ENCODE measurements around the gene HSP90AB1. TPM values are rescaled to one million over a fixed set of nuclear protein-coding genes. Genes with fewer than 3 reads are reported as not detected.

Gene HSP90AB1
- total and polyA plus RNA-seq, 9 of the 15 experiments (the other 6 are each of a cell fraction or from before 2014, with no cell fraction given), result 1,780 to 3,358 (median 2,262) TPM

- TF ChIP-seq HNRNPLL (IDR thresholded peaks at IDR 0.05; ENCODE audit: low read depth, low read length, poor library complexity, severe bottlenecking) (peak; percentile 56), NR3C1 (CRISPR knock-in tag; IDR thresholded peaks at IDR 0.05) (0 out of 2 replicates have a peak, but pooled peaks have one; percentile 17), ZNF140 (CRISPR knock-in tag; IDR thresholded peaks at IDR 0.05) (no peak), MAFF (IDR thresholded peaks at IDR 0.05; ENCODE audit: low read length) (no peak), NFIC (IDR thresholded peaks at IDR 0.05) (peak; percentile 82), ZNF76 (CRISPR knock-in tag; IDR thresholded peaks at IDR 0.05; ENCODE audit: borderline replicate concordance) (no peak), SMAD4 (CRISPR knock-in tag; conservative IDR thresholded peaks at IDR 0.05) (no peak), ZNF445 (CRISPR knock-in tag; IDR thresholded peaks at IDR 0.05; ENCODE audit: low read depth) (0 out of 2 replicates have a peak, but pooled peaks have one; percentile 33), TFAP4 (CRISPR knock-in tag; IDR thresholded peaks at IDR 0.05; ENCODE audit: borderline replicate concordance) (no peak; the same call in 1 of the 2 replicates), CHD4 (IDR thresholded peaks at IDR 0.05; ENCODE audit: insufficient read depth, insufficient replicate concordance, low read depth, low read length, poor library complexity, severe bottlenecking) (no peak), OTX1 (CRISPR knock-in tag; IDR thresholded peaks at IDR 0.05) (peak; percentile 96), POLR2G (IDR thresholded peaks at IDR 0.05; ENCODE audit: low read depth, low read length) (peak; percentile 91), FOXP1 (CRISPR knock-in tag; IDR thresholded peaks at IDR 0.05) (peak; percentile 61; the same call in 1 of the 2 replicates), BACH1 (tag; IDR thresholded peaks at IDR 0.05) (no peak; the same call in 1 of the 2 replicates), SIN3B (IDR thresholded peaks at IDR 0.05; ENCODE audit: low read depth) (no peak), ZNF274 (IDR thresholded peaks at IDR 0.05; ENCODE audit: borderline replicate concordance, low read depth, low read length) (no peak), HDAC2 (IDR thresholded peaks at IDR 0.05) (no peak; the same call in 1 of the 2 replicates)
- TF ChIP-seq, protein P1, sequence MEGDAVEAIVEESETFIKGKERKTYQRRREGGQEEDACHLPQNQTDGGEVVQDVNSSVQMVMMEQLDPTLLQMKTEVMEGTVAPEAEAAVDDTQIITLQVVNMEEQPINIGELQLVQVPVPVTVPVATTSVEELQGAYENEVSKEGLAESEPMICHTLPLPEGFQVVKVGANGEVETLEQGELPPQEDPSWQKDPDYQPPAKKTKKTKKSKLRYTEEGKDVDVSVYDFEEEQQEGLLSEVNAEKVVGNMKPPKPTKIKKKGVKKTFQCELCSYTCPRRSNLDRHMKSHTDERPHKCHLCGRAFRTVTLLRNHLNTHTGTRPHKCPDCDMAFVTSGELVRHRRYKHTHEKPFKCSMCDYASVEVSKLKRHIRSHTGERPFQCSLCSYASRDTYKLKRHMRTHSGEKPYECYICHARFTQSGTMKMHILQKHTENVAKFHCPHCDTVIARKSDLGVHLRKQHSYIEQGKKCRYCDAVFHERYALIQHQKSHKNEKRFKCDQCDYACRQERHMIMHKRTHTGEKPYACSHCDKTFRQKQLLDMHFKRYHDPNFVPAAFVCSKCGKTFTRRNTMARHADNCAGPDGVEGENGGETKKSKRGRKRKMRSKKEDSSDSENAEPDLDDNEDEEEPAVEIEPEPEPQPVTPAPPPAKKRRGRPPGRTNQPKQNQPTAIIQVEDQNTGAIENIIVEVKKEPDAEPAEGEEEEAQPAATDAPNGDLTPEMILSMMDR (IDR thresholded peaks at IDR 0.05 in 2 of 3, conservative IDR thresholded peaks at IDR 0.05 in 1 of 3; ENCODE audit: insufficient read depth in 2 of 3, low read depth in 1 of 3, low read length in 3 of 3), result no peak
- TF ChIP-seq, protein P2, sequence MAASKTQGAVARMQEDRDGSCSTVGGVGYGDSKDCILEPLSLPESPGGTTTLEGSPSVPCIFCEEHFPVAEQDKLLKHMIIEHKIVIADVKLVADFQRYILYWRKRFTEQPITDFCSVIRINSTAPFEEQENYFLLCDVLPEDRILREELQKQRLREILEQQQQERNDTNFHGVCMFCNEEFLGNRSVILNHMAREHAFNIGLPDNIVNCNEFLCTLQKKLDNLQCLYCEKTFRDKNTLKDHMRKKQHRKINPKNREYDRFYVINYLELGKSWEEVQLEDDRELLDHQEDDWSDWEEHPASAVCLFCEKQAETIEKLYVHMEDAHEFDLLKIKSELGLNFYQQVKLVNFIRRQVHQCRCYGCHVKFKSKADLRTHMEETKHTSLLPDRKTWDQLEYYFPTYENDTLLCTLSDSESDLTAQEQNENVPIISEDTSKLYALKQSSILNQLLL (CRISPR knock-in tag; IDR thresholded peaks at IDR 0.05; ENCODE audit: borderline replicate concordance), result no peak
- TF ChIP-seq, protein P3, sequence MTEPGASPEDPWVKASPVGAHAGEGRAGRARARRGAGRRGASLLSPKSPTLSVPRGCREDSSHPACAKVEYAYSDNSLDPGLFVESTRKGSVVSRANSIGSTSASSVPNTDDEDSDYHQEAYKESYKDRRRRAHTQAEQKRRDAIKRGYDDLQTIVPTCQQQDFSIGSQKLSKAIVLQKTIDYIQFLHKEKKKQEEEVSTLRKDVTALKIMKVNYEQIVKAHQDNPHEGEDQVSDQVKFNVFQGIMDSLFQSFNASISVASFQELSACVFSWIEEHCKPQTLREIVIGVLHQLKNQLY (CRISPR knock-in tag; conservative IDR thresholded peaks at IDR 0.05), result no peak; a peak in 2 of 4 replicates
- TF ChIP-seq, protein P4, sequence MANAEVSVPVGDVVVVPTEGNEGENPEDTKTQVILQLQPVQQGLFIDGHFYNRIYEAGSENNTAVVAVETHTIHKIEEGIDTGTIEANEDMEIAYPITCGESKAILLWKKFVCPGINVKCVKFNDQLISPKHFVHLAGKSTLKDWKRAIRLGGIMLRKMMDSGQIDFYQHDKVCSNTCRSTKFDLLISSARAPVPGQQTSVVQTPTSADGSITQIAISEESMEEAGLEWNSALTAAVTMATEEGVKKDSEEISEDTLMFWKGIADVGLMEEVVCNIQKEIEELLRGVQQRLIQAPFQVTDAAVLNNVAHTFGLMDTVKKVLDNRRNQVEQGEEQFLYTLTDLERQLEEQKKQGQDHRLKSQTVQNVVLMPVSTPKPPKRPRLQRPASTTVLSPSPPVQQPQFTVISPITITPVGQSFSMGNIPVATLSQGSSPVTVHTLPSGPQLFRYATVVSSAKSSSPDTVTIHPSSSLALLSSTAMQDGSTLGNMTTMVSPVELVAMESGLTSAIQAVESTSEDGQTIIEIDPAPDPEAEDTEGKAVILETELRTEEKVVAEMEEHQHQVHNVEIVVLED (CRISPR knock-in tag; IDR thresholded peaks at IDR 0.05), result no peak
Measured at GRCh38 chr6:44246663-44247337, at the start of gene HSP90AB1 (continued).

Measured in K562 (cell line).